Gastroesophageal sphincter (tissue), 4 donors: Measurements from ENCODE around the gene COPS7B. TPM values are rescaled to one million over a fixed set of nuclear protein-coding genes. Genes with fewer than 3 reads are reported as not detected.
A peak's percentile ranks its signal among the peaks of the same experiment; 100 is the strongest.

Source experiments
- ATAC-seq: fragments of 150-250 bp; one replicate; pipeline ENCODE4 v1.9.1; 2016; ENCODE audit warnings: mild to moderate bottlenecking, moderate library complexity
- H3K27ac ChIP-seq, 4 donors: fragments of 200-600 bp; sonication (generic) in 3 of 4; 1 replicate in 3 of 4; 2 replicates in 1 of 4; pipeline ENCODE4 v1.5.1; 2016 to 2019
- H3K27me3 ChIP-seq: fragments of 200-600 bp; sonication (generic); one replicate; pipeline ENCODE4 v1.5.1; 2019
- H3K36me3 ChIP-seq, 2 donors: fragments of 200-600 bp; sonication (generic); one replicate each; pipeline ENCODE4 v1.5.1; 2019; ENCODE audit warnings: control low read depth in 1 of 2
- H3K4me1 ChIP-seq, 3 donors: fragments of 200-600 bp; sonication (generic); 1 replicate in 2 of 3; 2 replicates in 1 of 3; pipeline ENCODE4 v1.5.1; 2016 to 2019; ENCODE audit warnings: control low read depth in 2 of 3
- H3K4me3 ChIP-seq, 2 donors: fragments of 200-600 bp; sonication (generic); one replicate each; pipeline ENCODE4 v1.5.1; 2019; ENCODE audit warnings: mild to moderate bottlenecking in 1 of 2, moderate library complexity in 1 of 2
- H3K9me3 ChIP-seq, 3 donors: fragments of 200-600 bp; sonication (generic); one replicate each; pipeline ENCODE4 v1.5.1; 2017 to 2019; ENCODE audit warnings: control low read depth in 2 of 3
- EP300 ChIP-seq: sonication (generic); formaldehyde crosslinking; IDR thresholded peaks from one replicate; pipeline ENCODE4 v1.6.1; 2017; ENCODE audit warnings: antibody characterized with exemption, mild to moderate bottlenecking
- POLR2A ChIP-seq, 2 donors: fragments of 450-650 bp; IDR thresholded peaks; one replicate each; pipeline ENCODE4 v1.6.1; 2017; ENCODE audit warnings: antibody characterized with exemption in 2 of 2, mild to moderate bottlenecking in 2 of 2, moderate library complexity in 1 of 2
- POLR2AphosphoS5 ChIP-seq: sonication (generic); formaldehyde crosslinking; IDR thresholded peaks from one replicate; pipeline ENCODE4 v1.6.1; 2017; ENCODE audit warnings: antibody characterized with exemption
- WGBS, 2 donors: methylation state at CpG; one replicate each; pipeline ENCODE4 v1.1.5; 2018; ENCODE audit warnings: low coverage in 1 of 2; 5-methylcytosine and 5-hydroxymethylcytosine counted together
- total RNA-seq, 4 donors: library from RNA; depleted of rRNA; stranded (reverse); fragments of >200 nt; gene quantifications; one replicate each; pipeline ENCODE4 v1.1.0, GENCODE V29; 2016
- TF ChIP-seq, protein P1 (sequence below), 4 experiments: fragments of 200-600 bp in 2 of 4; fragments of 450-650 bp in 2 of 4; sonication (generic) in 1 of 4; IDR thresholded peaks; one replicate each; pipeline ENCODE4 v1.5.1; 2017 to 2019; ENCODE audit warnings: antibody characterized with exemption in 4 of 4, mild to moderate bottlenecking in 2 of 4, moderate library complexity in 2 of 4

Gene COPS7B
- total RNA-seq, 4 donors from 2014 or later = 24.2 to 39.4 (median 30.0) TPM

DNA sequence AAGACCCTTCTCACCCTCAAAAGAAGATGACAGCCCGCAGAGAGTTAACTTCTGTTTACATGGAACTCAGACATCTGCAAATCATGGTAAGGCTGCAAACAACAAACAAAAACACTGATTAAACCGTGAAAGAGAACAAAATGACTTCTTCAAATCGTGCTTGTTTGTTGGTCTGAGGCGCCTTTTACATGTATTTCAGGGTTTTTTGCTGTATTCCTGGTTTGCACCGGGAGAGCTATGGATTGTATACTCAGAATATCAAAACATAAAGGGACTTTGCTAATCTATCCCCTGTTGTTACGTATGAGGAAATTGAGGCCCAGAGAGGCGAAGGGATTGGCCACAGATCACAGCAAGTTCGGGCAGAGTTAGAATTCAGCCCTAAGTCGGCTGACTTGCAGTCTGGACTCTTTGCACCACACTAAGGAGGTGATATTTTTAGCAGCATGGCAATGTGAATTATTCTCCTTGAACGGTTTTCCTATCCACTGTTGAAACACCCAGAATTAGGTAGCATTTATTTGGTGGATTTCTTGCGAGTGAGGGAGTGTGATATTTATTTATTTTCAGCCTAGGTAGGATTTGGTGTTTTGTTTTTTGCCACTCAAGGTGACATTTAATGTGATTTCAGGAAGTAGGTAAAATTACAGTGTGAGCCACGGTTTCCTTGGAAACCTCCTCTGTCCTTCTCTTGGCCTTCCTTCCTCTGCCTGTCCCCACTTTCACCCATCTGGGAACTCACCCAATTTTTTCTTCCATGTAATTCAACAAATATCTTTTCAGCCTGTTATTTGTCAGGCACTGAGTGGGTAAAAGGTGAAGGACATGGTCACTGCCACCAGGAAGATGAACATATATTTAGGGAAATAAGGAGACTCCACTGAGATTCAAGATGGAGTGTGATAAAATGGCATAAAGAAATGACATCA lies 4.2 kb upstream of the COPS7B start:
- no peaks in the 10 kb centered on the region for H3K36me3 ChIP-seq
- peak overlapping the region; percentile 62 to 92 (median 90) for H3K27ac ChIP-seq
- WGBS, 2 donors = 1 to 2% methylated on average over 12 of the region's 12 CpGs
- no peaks in the 10 kb centered on the region for H3K9me3 ChIP-seq
- TF ChIP-seq POLR2A (IDR thresholded peaks at IDR 0.05) (no peak), POLR2AphosphoS5 (no peak), EP300 (no peak)
- TF ChIP-seq, protein P1, sequence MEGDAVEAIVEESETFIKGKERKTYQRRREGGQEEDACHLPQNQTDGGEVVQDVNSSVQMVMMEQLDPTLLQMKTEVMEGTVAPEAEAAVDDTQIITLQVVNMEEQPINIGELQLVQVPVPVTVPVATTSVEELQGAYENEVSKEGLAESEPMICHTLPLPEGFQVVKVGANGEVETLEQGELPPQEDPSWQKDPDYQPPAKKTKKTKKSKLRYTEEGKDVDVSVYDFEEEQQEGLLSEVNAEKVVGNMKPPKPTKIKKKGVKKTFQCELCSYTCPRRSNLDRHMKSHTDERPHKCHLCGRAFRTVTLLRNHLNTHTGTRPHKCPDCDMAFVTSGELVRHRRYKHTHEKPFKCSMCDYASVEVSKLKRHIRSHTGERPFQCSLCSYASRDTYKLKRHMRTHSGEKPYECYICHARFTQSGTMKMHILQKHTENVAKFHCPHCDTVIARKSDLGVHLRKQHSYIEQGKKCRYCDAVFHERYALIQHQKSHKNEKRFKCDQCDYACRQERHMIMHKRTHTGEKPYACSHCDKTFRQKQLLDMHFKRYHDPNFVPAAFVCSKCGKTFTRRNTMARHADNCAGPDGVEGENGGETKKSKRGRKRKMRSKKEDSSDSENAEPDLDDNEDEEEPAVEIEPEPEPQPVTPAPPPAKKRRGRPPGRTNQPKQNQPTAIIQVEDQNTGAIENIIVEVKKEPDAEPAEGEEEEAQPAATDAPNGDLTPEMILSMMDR (IDR thresholded peaks at IDR 0.05) = no peak
- peaks cover 0 to 68% (median 25%) of the 10 kb centered on the region in 3 donors for H3K4me1 ChIP-seq
- H3K27me3 ChIP-seq = no peaks in the 10 kb centered on the region
- peak overlapping the region; percentile 91 to 92 for H3K4me3 ChIP-seq
- no peak for ATAC-seq

DNA sequence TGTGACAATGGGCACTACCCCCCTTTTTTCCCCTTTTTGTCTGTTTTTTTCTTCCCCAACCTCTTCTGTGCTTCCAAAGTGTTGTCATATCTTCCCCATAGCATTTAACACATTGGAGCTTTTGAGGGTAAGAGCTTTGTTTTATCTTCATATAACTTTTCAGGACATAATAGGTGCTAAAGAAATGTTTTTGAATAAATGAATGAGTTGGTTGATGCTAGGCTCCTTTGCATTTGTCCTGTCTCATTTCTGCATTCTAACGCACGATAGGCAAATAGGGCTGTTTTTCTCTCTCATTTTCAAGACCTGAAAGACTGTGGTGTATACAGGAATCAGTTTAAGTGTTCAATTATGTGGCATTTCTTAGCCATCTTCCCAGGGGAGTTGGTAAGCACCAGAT lies 832 bp upstream of the COPS7B start:
- Histone ChIP-seq H3K27me3 (no peaks in the 10 kb centered on the region), H3K4me1 (peaks cover 0 to 76% (median 23%) of the 10 kb centered on the region in 3 donors), H3K4me3 (no peak overlapping the region), H3K27ac (no peak overlapping the region), H3K36me3 (peaks cover 0 to 21% of the 10 kb centered on the region in 2 donors), H3K9me3 (no peaks in the 10 kb centered on the region)
- ATAC-seq = no peak
- WGBS, 2 donors = 69 to 75% methylated on average over 2 of the region's 2 CpGs
- TF ChIP-seq EP300 (no peak), POLR2A (IDR thresholded peaks at IDR 0.05) (no peak), POLR2AphosphoS5 (no peak)
- TF ChIP-seq, protein P1 (IDR thresholded peaks at IDR 0.05) = no peak

DNA sequence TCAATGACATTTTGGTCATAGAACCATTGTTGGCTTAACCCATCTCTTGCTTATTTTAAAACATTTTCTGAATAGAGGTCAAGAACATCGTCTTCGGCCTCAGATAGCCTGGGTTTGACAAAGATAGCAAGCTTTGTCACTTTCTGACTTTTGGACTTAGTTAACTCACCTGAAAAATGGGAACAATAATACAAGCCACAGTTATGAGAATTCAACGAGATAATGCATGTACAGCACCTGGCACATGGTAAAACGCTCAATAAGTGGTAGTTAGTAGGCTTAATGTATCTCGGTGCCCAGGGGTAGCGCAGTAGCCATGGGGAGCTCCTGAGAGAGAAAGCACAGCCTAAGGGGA lies 446 bp upstream of the COPS7B start:
- no peaks in the 10 kb centered on the region for H3K27me3 ChIP-seq
- WGBS, 2 donors = 0 to 40% methylated on average over 1 to 6 of the region's 6 CpGs
- TF ChIP-seq EP300 (no peak), POLR2AphosphoS5 (no peak), POLR2A (IDR thresholded peaks at IDR 0.05) (no peak)
- TF ChIP-seq, protein P1 (IDR thresholded peaks at IDR 0.05) = no peak
- peaks cover 0 to 72% (median 23%) of the 10 kb centered on the region in 3 donors for H3K4me1 ChIP-seq
- H3K9me3 ChIP-seq = no peaks in the 10 kb centered on the region
- H3K36me3 ChIP-seq = peaks cover 0 to 23% of the 10 kb centered on the region in 2 donors
- peak overlapping the region in 3 of 4 donors; percentile 78 to 87 (median 84) for H3K27ac ChIP-seq
- ATAC-seq = no peak
- H3K4me3 ChIP-seq = peak overlapping the region; percentile 94 to 96

DNA sequence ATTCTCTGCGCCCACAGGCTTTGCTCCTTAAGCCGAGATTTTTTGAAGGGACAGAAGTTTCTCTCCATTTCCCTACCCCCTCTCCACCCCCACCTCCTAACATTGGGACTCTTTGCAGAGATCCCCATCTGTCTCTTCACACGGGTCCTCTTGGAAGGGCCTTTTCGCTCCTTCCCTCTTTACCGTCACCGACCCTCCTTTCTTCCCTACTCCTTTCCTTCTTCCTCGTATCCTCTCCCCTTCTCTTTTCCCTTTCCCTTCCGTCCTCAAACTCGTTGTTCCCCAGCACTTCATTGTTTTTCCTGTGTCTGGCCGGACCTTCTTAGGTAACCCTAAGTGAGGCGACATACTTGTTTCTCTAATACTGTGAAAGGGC lies 660 bp downstream of the COPS7B start:
- peaks cover 0 to 70% (median 23%) of the 10 kb centered on the region in 3 donors for H3K4me1 ChIP-seq
- no peak for TF ChIP-seq POLR2A (IDR thresholded peaks at IDR 0.05)
- no peak for TF ChIP-seq EP300
- peaks cover 0 to 34% of the 10 kb centered on the region in 2 donors for H3K36me3 ChIP-seq
- no peaks in the 10 kb centered on the region for H3K9me3 ChIP-seq
- H3K27ac ChIP-seq = peak overlapping the region in 3 of 4 donors; percentile 78 to 87 (median 84)
- ATAC-seq = no peak
- H3K4me3 ChIP-seq = peak overlapping the region; percentile 94 to 96
- no peaks in the 10 kb centered on the region for H3K27me3 ChIP-seq
- 11 to 12% methylated on average over 9 to 11 of the region's 11 CpGs for WGBS, 2 donors

DNA sequence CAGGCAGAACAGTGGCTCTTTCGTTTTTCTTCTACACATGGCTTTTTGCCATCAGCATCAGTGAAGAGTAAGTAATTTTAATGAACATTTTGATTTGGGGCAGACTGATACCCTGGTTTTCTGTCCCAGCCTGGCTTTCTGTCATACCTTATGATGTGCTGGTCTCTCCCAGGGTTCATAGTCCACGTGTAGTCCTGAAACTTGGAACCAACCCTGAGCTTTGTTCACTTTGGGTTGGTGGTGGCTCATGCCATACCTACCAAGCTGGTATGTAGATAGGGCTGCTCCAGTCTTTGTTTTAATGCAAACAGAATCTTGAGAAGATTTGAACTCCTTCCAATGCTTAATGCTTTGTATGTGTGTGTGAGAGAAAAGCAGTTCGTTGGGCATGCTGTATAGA lies 4.9 kb downstream of the COPS7B start:
- ATAC-seq = no peak
- Histone ChIP-seq H3K9me3 (no peaks in the 10 kb centered on the region), H3K4me1 (peaks cover 0 to 28% (median 8%) of the 10 kb centered on the region in 3 donors), H3K27me3 (no peaks in the 10 kb centered on the region), H3K36me3 (peaks cover 0 to 76% of the 10 kb centered on the region in 2 donors), H3K4me3 (no peak overlapping the region), H3K27ac (no peak overlapping the region)
- WGBS, 2 donors = 48 to 79% methylated on average over 2 to 3 of the region's 3 CpGs
- TF ChIP-seq, protein P1 (IDR thresholded peaks at IDR 0.05) = no peak
- no peak for TF ChIP-seq POLR2A (IDR thresholded peaks at IDR 0.05)
- no peak for TF ChIP-seq POLR2AphosphoS5
- no peak for TF ChIP-seq EP300
